NB4 (cell line): Measurements from ENCODE around the gene MLC1.

ENCODE experiments used
- DNase-seq: peaks from one replicate; pipeline ENCODE4 v3.0.0; 2010; ENCODE audit warnings: low read depth
- H3K4me3 ChIP-seq: one replicate; pipeline ENCODE4 v1.5.1; 2011; ENCODE audit warnings: mild to moderate bottlenecking, low read depth, low read length, moderate library complexity
- CTCF ChIP-seq: IDR thresholded peaks from one replicate; pipeline ENCODE4 v1.5.1; 2012; ENCODE audit warnings: low read depth, low read length
- MAX ChIP-seq: IDR thresholded peaks from 2 replicates; pipeline ENCODE4 v1.6.1; 2011; ENCODE audit warnings: low read depth, low read length
- MYC ChIP-seq: IDR thresholded peaks from 2 replicates; pipeline ENCODE4 v1.6.1; 2011; ENCODE audit warnings: low read depth, low read length
- POLR2A ChIP-seq: IDR thresholded peaks from 2 replicates; pipeline ENCODE4 v1.6.1; 2011; ENCODE audit warnings: mild to moderate bottlenecking; ENCODE audit not compliant: insufficient read length; ENCODE audit errors: extremely low read depth

MLC1 gene

GRCh38 chr22:50044485-50045118 is 40.6 kb downstream of the MLC1 start:
- no peak overlapping the region for H3K4me3 ChIP-seq
- DNase-seq: no peak
- TF ChIP-seq CTCF: no peak
- TF ChIP-seq MYC: no peak
- no peak for TF ChIP-seq POLR2A
- no peak for TF ChIP-seq MAX

GRCh38 chr22:50041361-50042065 is 43.7 kb downstream of the MLC1 start:
- TF ChIP-seq CTCF (no peak), MYC (no peak), MAX (no peak), POLR2A (no peak)
- no peak for DNase-seq
- H3K4me3 ChIP-seq: no peak overlapping the region

GRCh38 chr22:50040717-50041116 is 44.5 kb downstream of the MLC1 start:
- DNase-seq: no peak
- TF ChIP-seq CTCF: no peak
- TF ChIP-seq MYC: no peak
- TF ChIP-seq POLR2A: no peak
- TF ChIP-seq MAX: no peak
- no peak overlapping the region for H3K4me3 ChIP-seq

GRCh38 chr22:50039669-50040443 is 45.4 kb downstream of the MLC1 start:
- no peak for DNase-seq
- TF ChIP-seq CTCF (no peak), MYC (no peak), MAX (no peak), POLR2A (no peak)
- no peak overlapping the region for H3K4me3 ChIP-seq

GRCh38 chr22:50035976-50036724 is 49.1 kb downstream of the MLC1 start:
- DNase-seq: no peak
- TF ChIP-seq POLR2A (no peak), MAX (no peak), MYC (no peak), CTCF (no peak)
- H3K4me3 ChIP-seq: no peak overlapping the region
